GM21576 (cell line): ENCODE measurements around the gene NAPG.
A peak's percentile ranks its signal among the peaks of the same experiment; 100 is the strongest.
"Not testable (repeated sequence)": the region's sequence is repeated elsewhere in the genome, so short reads cannot be mapped to it uniquely, and the experiment has no call there.

Experiments
- ATAC-seq: cut with Tn5 transposase; IDR thresholded peaks from one replicate; pipeline ENCODE4 v1.9.1; 2021; ENCODE audit warnings: mild to moderate bottlenecking, moderate library complexity; ENCODE audit not compliant: unreplicated experiment

Gene NAPG

GRCh38 chr18:10525697-10526560 lies at the start of gene NAPG:
Gene NAPG (plus strand): TSS chr18:10526027. CDS start chr18:10526103, 76 bp downstream.
- peak; percentile 75 for ATAC-seq

GRCh38 chr18:10476338-10476791 lies 49.5 kb upstream of the NAPG start:
- no peak for ATAC-seq

GRCh38 chr18:10477121-10477862 lies 48.5 kb upstream of the NAPG start:
- ATAC-seq, result no peak

GRCh38 chr18:10477863-10478260 lies 48.0 kb upstream of the NAPG start:
- no peak for ATAC-seq

- no peak for ATAC-seq
Observed at GRCh38 chr18:10481831-10482230, 44.0 kb upstream of the NAPG start.

DNA sequence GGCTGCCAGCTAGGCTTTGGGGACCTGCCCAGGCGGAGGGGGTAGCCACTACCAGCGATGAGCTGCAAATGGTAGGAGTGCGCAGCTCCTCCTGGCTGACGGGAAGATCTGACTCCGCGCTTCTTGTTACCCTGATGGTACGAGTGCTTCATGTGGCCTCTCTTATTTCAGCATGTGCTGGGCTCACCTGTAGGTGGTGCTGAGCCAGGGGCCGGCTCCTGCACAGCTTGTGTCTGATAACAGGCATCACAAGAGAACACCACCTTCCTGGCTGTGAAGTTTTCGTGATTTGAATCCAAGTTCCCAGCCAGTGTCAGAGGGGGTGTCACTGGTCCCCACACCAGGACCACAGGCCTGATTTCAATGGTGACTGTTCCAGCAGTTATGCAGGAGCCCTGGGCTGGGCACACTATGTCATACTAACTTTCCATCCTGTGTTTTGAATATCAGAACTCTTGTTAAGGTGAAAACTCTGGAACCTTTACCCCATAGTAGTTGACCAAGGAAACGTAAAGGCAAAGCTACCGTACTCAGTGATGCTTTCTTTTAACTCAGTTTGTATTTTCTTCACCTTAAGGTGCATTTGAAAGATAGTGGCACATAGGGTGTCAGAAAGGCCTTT lies 43.4 kb upstream of the NAPG start:
- peak; percentile 1 for ATAC-seq

- peak; percentile 77 for ATAC-seq
Observed at GRCh38 chr18:10482985-10483949, 42.6 kb upstream of the NAPG start.

- no peak for ATAC-seq
Observed at GRCh38 chr18:10485475-10485874, 40.4 kb upstream of the NAPG start.

DNA sequence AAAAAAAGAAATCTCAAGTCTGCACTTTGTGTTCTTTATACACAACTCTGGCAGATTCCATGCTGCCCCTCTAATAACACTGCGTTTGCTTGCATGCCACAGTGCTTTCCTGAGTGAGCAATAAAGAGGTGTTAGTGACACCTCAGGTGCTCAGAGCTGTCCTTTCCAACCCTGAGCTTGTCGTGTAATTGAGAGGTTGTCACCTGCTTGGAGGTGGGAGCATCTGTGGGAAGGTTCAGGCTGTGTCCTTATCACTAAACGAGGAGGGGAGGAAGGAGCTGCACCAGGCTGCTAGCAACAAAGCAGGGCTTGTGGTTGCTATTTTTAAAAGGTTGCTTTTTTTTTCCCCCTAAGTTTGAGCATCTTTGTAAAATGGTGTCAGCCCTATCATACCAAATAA lies 39.5 kb upstream of the NAPG start:
- ATAC-seq, result no peak

GRCh38 chr18:10487154-10487553 lies 38.7 kb upstream of the NAPG start:
- no peak for ATAC-seq

DNA sequence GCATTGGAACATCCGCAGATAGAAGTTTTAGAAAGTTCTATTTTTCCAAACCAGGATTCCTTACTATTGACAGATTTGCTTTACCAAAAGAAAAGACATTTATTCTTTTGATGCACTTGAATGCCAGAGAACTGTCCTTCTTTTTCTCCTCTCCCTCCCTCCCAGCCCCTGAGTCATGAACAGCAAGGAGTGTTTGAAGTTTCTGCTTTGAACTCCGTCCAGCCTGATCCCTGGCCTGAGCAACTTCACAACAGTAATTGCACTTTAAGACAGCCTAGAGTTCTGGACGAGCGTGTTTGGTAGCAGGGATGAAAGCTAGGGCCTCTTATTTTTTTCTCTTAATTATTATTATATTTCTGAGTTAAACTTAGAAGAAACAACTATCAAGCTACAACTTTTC lies 37.8 kb upstream of the NAPG start:
- no peak for ATAC-seq

GRCh38 chr18:10490401-10491165 lies 35.2 kb upstream of the NAPG start:
- peak; percentile 98 for ATAC-seq

- ATAC-seq, result no peak
Observed at GRCh38 chr18:10495936-10496335, 29.9 kb upstream of the NAPG start.

- no peak for ATAC-seq
Observed at GRCh38 chr18:10497206-10497749, 28.5 kb upstream of the NAPG start.

DNA sequence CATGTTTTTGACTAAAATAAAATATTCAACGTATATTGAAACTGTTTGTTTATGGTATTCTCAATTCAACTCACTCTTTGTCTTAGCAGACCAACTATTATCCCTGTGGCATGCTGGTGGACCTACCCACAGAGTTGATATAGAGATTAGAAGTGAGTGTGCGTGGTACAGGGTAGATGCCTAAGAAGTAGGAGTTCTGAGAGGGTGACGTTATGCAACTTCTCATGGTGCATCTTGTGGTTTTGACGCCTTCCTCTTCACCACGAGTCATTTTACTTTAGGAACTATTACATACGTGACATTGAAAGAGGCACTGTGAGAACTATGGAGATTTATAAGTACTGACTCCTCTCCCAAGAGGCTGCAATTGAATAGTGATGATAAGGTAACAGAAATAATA lies 26.6 kb upstream of the NAPG start:
- no peak for ATAC-seq

DNA sequence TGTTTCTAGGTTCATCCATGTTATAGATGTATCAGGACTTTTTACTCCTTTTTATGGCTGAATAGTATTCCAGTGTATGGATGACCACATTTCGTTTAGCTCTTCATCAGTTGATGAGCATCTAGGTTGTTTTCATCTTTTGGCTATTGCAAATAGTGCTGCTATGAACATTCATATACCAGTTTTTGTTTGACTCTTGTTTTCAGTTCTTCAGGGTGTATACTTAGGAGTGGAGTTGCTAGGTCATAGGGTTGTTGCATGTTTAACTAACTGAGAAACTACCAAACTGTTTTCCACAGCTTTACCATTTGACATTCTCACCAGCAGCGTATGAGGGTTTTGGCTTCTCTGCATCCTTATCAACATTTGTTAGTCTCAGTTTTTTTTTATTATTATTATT lies 25.8 kb upstream of the NAPG start:
- no peak for ATAC-seq

DNA sequence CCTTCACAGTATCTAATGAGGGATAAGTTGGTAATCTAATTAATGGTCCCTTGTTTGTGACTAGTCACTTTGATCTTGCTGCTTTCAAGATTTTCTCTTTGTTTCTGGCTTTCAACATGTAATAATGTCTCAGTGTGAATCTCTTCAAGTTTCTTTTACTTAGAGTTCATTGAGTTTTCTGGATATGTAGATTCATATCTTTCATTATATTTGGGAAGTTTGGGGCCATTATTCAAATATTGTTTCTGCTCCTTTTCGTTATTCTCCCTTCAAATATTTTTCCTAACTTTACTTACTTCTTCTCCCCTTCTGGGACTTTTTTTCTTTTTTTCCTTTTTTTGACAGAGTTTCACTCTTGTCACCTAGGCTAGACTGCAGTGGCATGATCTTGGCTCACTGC lies 21.1 kb upstream of the NAPG start:
- ATAC-seq, result no peak

DNA sequence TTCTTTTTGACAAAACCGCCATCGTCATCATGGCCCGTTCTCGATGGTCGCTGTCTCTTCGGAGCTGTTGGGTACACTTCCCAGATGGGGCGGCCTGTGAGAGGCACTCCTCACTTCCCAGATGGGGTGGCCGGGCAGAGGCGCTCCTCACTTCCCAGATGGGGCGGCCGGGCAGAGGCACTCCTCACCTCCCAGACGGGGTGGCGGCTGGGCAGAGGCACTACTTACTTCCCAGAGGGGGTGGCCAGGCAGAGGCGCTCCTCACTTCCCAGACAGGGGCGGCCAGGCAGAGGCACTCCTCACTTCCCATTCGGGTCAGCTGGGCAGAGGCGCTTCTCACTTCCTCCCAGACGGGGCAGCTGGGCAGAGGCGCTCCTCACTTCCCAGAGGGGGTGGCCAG lies 19.9 kb upstream of the NAPG start:
- ATAC-seq, result not testable (repeated sequence)

DNA sequence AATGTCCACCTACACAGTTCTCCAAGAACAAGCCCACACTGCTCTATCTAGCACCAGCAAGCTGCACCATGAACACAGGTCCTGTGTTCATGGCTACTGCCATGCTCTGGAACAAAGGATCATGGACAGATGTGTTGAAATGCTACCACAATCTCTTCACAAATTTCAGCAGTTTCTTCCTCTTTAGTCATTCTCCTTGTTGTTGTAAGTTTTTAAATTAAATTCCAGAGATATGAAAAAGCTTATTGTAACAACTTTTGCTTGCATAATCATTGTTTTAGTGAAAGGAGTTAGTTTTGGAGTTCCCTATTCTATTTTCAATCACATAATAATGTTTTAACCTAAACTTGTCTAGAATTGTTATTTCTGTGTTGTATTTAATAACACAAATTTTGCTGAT lies 17.2 kb upstream of the NAPG start:
- no peak for ATAC-seq
